ENCODE results near the gene MAP2K6. TPM values are rescaled to one million over a fixed set of nuclear protein-coding genes. Genes with fewer than 3 reads are reported as not detected.

The MAP2K6 gene
- total and polyA plus RNA-seq, 2 of the 8 experiments (the other 6 are each of a cell fraction or from before 2014, with no cell fraction given): 11.0 to 44.1 TPM

DNA sequence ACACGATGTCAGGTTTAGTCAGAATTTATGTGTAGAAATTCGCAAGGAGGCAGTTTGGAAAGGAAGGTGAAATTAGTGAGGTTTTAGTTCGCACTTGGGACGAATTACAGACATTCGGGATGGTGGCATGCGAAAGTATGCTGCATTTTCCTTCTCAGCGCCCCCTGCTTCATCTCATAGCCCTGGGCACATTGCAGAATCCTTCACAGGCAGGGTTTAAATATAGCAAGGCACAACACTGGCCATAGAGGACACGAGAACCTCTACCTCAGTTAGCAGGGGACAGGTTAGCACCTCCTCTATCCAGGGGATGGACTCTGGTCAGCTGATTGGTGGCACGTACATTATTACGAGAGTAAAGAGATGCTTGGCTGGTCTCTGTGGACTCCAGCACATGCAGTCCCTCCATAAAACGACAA lies 47.5 kb downstream of the MAP2K6 start:
- Histone ChIP-seq H2BK5ac (ENCODE audit: low read depth, low read length) (no peak overlapping the region), H4K5ac (ENCODE audit: insufficient read length, low read depth, low read length) (no peak overlapping the region), H2BK120ac (replicated peaks; ENCODE audit: low read depth, low read length) (no peak overlapping the region), H3K23ac (ENCODE audit: insufficient read length) (no peak overlapping the region), H3K56ac (replicated peaks; ENCODE audit: insufficient read length, low read depth, low read length) (no peak overlapping the region), H3K4me1 (replicated peaks in 1 of 4; ENCODE audit: control insufficient read depth in 3 of 4, insufficient read depth in 4 of 4, low read length in 3 of 4) (peaks cover 5 to 24% (median 14%) of the 10 kb centered on the region in 4 experiments; a peak in 4 of 7 replicates), H3K18ac (ENCODE audit: extremely low read depth, low read length) (no peak overlapping the region), H3K4me2 (ENCODE audit: insufficient read depth in 1 of 2, low read depth in 2 of 2, low read length in 2 of 2) (0 out of 4 replicates have a peak overlapping the region, but pooled peaks of 1 of the 2 experiments have one; percentile 36), H3K27me3 (replicated peaks in 1 of 4; ENCODE audit: control insufficient read depth in 3 of 4, extremely low read depth in 1 of 4, insufficient read depth in 3 of 4, low read length in 3 of 4) (no peaks in the 10 kb centered on the region), H3K4ac (replicated peaks; ENCODE audit: insufficient read length, low read depth, low read length) (no peak overlapping the region), H2BK20ac (ENCODE audit: low read length) (no peak overlapping the region; the same call in 1 of the 2 replicates), H3K9me3 (ENCODE audit: insufficient read depth in 2 of 2, low read depth in 1 of 2, low read length in 1 of 2) (no peaks in the 10 kb centered on the region), H3K9ac (replicated peaks in 1 of 4; ENCODE audit: extremely low read depth in 1 of 4, low read depth in 3 of 4, low read length in 3 of 4) (no peak overlapping the region), H2AFZ (ENCODE audit: low read length) (no peak overlapping the region), H3K4me3 (ENCODE audit: extremely low read depth in 1 of 4, insufficient read depth in 2 of 4, low read depth in 3 of 4, low read length in 4 of 4) (peak overlapping the region in 1 of 4 experiments; percentile 3; a peak in 1 of 8 replicates), H3K27ac (ENCODE audit: low read depth, low read length) (no peak overlapping the region), H3K14ac (ENCODE audit: insufficient read length) (no peak overlapping the region), H2BK12ac (ENCODE audit: low read depth, low read length) (no peak overlapping the region), H4K8ac (ENCODE audit: extremely low read depth, insufficient read depth, low read length) (no peak overlapping the region), H4K91ac (replicated peaks; ENCODE audit: insufficient read length, low read length) (peak overlapping the region; percentile 45), H3K36me3 (ENCODE audit: control insufficient read depth in 2 of 4, insufficient read depth in 4 of 4, low read length in 3 of 4) (no peaks in the 10 kb centered on the region), H3K79me1 (ENCODE audit: low read depth, low read length) (peaks cover 2% of the 10 kb centered on the region; the same call in 1 of the 2 replicates), H2AK5ac (ENCODE audit: low read depth, low read length) (no peak overlapping the region), H2BK15ac (ENCODE audit: low read length) (no peak overlapping the region), H4K20me1 (replicated peaks in 1 of 2; ENCODE audit: control insufficient read depth in 1 of 2, insufficient read depth in 2 of 2, low read length in 2 of 2) (peaks cover 0 to 3% of the 10 kb centered on the region in 2 experiments), H3K23me2 (ENCODE audit: low read depth, low read length) (no peaks in the 10 kb centered on the region), H3K79me2 (ENCODE audit: control insufficient read depth in 1 of 2, insufficient read depth in 2 of 2, low read length in 2 of 2) (peaks cover 0 to 6% of the 10 kb centered on the region in 2 experiments; a peak in 2 of 4 replicates)
- TF ChIP-seq ASH2L (IDR thresholded peaks at IDR 0.05; ENCODE audit: low read length): no peak
- TF ChIP-seq, protein P1, sequence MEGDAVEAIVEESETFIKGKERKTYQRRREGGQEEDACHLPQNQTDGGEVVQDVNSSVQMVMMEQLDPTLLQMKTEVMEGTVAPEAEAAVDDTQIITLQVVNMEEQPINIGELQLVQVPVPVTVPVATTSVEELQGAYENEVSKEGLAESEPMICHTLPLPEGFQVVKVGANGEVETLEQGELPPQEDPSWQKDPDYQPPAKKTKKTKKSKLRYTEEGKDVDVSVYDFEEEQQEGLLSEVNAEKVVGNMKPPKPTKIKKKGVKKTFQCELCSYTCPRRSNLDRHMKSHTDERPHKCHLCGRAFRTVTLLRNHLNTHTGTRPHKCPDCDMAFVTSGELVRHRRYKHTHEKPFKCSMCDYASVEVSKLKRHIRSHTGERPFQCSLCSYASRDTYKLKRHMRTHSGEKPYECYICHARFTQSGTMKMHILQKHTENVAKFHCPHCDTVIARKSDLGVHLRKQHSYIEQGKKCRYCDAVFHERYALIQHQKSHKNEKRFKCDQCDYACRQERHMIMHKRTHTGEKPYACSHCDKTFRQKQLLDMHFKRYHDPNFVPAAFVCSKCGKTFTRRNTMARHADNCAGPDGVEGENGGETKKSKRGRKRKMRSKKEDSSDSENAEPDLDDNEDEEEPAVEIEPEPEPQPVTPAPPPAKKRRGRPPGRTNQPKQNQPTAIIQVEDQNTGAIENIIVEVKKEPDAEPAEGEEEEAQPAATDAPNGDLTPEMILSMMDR (IDR thresholded peaks at IDR 0.05; ENCODE audit: control extremely low read depth in 1 of 3, insufficient read depth in 1 of 3, low read depth in 1 of 3, low read length in 3 of 3): peak; percentile 5 to 31 (median 13); a peak in 2 of 4 replicates
- FAIRE-seq (no peak), DNase-seq (ENCODE audit: low read depth in 1 of 2, low spot score in 2 of 2) (no peak)
- CTCF ChIA-PET (ENCODE audit: partially characterized antibody): interaction anchor here (0.6 to 2.1 kb wide), 8 partner anchors 14 to 141 kb away, joined by 3 to 10 read pairs (median 3); partner anchors contain the start of gene ABCA5
- WGBS, 2 experiments (ENCODE audit: extremely low coverage in 1 of 2, insufficient coverage in 1 of 2, insufficient read length in 1 of 2, insufficient replicate concordance in 2 of 2, low coverage in 1 of 2, low lambda C conversion rate in 2 of 2, missing lambda C conversion rate in 1 of 2): 81 to 100% methylated on average over 1 to 11 of the region's 11 CpGs
- POLR2A ChIA-PET (ENCODE audit: partially characterized antibody): interaction anchor here (0.6 kb wide), 1 partner anchor 22 kb away, joined by 3 read pairs; no protein-coding TSS in a partner anchor

Data from H1 (cell line).